GM21423 (cell line): Measurements from ENCODE around the gene ANKDD1B.
"Not testable (repeated sequence)": the region's sequence is repeated elsewhere in the genome, so short reads cannot be mapped to it uniquely, and the experiment has no call there.

Experiments
- ATAC-seq: cut with Tn5 transposase; IDR thresholded peaks from one replicate; pipeline ENCODE4 v1.9.1; 2021; ENCODE audit warnings: mild to moderate bottlenecking, moderate library complexity; ENCODE audit not compliant: unreplicated experiment

ANKDD1B gene

DNA sequence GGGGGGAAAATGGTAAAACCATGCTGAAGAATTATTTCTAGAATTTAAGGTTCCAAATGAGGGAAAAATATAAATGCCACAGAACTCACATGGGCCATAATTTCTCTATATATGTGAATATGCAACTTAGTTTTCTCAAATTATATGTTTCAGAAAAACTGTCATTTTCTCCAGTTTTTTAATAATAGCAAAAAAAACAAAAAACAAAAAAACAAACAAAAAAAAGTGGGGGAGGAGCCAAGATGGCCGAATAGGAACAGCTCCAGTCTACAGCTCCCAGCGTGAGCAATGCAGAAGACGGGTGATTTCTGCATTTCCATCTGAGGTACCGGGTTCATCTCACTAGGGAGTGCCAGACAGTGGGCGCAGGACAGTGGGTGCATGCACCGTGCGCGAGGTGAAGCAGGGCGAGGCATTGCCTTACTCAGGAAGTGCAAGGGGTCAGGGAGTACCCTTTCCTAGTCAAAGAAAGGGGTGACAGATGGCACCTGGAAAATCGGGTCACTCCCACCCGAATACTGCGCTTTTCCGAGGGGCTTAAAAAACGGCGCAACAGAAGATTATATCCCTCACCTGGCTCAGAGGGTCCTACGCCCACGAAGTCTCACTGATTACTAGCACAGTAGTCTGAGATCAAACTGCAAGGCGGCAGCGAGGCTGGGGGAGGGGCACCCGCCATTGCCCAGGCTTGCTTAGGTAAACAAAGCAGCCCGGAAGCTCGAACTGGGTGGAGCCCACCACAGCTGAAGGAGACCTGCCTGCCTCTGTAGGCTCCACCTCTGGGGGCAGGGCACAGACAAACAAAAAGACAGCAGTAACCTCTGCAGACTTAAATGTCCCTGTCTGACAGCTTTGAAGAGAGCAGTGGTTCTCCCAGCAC lies 84.5 kb downstream of the ANKDD1B start:
- not testable (repeated sequence) for ATAC-seq

- ATAC-seq, result no peak
Measured at GRCh38 chr5:75701856-75702255, 90.6 kb downstream of the ANKDD1B start.

DNA sequence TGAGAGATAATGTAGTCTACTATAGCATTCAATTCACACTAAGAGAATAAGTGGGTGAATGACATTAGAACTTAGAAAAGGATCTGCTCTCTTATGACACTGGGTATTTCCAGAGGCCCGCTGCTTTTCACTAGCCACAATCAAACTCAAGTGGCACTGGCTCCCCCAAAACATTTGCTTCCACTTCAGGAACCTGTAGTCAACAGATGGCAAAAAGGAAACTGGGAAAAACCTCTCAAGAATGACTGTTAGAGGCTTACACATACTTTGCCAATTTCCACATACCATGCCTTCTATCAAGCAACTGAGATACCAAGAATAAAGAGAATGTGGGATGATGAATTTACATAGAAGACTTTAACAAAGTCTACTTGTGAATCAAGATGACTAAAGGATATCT lies 94.8 kb downstream of the ANKDD1B start:
- no peak for ATAC-seq

DNA sequence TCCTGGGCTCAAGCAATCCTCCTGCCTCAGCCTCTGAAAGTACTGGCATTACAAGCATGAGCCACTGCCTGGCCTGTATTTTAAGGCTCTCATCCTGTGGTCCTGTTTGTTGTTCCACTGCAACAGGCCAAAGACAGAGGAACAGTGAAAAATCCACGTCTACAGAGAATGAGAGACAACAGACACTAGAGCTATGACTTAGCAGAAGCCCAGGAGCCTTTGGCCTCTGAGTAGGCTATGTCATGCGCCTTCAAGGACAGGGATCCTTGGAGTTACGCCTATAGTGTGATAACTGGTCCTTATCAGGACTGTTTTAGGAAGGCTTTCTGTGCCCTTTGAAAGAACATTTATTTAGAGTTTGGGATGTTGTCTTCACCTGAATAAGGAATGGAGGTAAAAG lies 95.5 kb downstream of the ANKDD1B start:
- no peak for ATAC-seq

DNA sequence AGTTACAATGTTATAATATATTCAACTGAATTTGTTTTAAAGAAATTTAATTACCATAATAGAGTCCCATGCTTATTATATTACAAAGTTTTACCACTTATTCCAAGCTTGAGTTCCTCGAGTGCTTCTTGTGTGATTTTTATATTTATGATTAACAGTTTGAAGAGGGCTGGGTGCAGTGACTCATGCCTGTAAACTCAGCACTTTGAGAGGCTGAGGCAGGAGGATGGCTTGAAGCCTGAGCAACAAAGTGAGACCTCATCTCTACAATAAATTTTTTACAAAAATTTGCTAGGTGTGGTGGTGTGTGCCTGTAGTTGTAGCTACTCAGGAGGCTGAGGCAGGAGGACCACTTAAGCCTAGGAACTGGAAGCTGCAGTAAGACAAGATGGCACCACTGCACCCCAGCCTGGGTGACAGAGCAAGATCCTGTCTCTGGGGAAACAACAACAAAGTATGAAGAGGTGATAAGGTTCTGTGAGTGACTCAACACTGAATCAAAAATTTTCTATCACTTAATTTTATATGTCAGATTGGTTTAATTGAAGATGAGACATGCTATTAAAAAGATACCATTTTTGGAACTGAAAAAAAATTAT lies 96.8 kb downstream of the ANKDD1B start:
- ATAC-seq, result no peak

- ATAC-seq, result no peak
Measured at GRCh38 chr5:75710637-75711036, 99.4 kb downstream of the ANKDD1B start.

GRCh38 chr5:75711151-75711550 lies 99.9 kb downstream of the ANKDD1B start:
- no peak for ATAC-seq

- no peak for ATAC-seq
Measured at GRCh38 chr5:75712091-75712490, 100.8 kb downstream of the ANKDD1B start.

DNA sequence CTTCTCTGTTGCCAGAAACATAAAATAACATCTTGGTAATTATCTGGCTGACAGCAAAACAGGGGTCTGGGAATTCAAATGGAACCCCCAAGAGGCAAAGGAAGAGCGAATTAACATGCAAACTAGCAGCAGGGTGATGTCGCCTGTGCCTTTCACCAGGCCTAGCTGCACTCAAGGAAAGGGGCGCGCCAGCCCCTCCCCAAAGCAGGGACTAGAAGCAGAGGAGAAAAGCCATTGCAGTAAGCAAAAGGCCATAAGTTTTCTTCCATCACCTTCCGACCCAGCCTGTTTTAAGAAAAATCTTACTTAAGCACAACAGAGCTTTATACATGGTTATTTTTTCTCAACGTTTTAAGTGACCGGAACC lies 105.4 kb downstream of the ANKDD1B start:
- peak; percentile 19 for ATAC-seq

- peak; percentile 95 for ATAC-seq
Measured at GRCh38 chr5:75717082-75717922, 106.0 kb downstream of the ANKDD1B start, which contains the start of gene POC5. Gene POC5 (minus strand): TSS chr5:75717437. CDS start chr5:75712937, 4,500 bp downstream.

GRCh38 chr5:75720882-75721281 lies 109.6 kb downstream of the ANKDD1B start:
- ATAC-seq, result no peak
